Loucy (cell line): ENCODE results near the gene PTPN9.

ENCODE experiments used
- H2AFZ ChIP-seq: fragments of 200-600 bp; sonication (generic); 2 replicates; pipeline ENCODE4 v1.6.0; 2016; ENCODE audit warnings: antibody characterized with exemption, mild to moderate bottlenecking, low read length, moderate library complexity
- H3F3A ChIP-seq: fragments of 200-600 bp; 2 replicates; pipeline ENCODE4 v1.6.0; 2016; ENCODE audit warnings: antibody characterized with exemption, low read depth, mild to moderate bottlenecking
- H3K27me3 ChIP-seq: fragments of 200-600 bp; sonication (generic); 2 replicates; pipeline ENCODE4 v1.6.1; 2014; ENCODE audit warnings: low read length, mild to moderate bottlenecking; ENCODE audit not compliant: insufficient read depth, poor library complexity, severe bottlenecking
- H3K36me3 ChIP-seq: fragments of 200-600 bp; sonication (generic); 2 replicates; pipeline ENCODE4 v1.6.1; 2016; ENCODE audit warnings: low read length; ENCODE audit not compliant: insufficient read depth
- H3K4me1 ChIP-seq: fragments of 200-600 bp; sonication (generic); 2 replicates; pipeline ENCODE4 v1.5.1; 2014; ENCODE audit warnings: low read length, mild to moderate bottlenecking; ENCODE audit not compliant: insufficient read depth, poor library complexity, severe bottlenecking
- H3K4me2 ChIP-seq: fragments of 200-600 bp; sonication (generic); 2 replicates; pipeline ENCODE4 v1.6.0; 2014; ENCODE audit warnings: antibody characterized with exemption, low read length, low read depth, mild to moderate bottlenecking; ENCODE audit not compliant: poor library complexity, severe bottlenecking
- H3K4me3 ChIP-seq: fragments of 200-600 bp; sonication (generic); 2 replicates; pipeline ENCODE4 v1.5.1; 2014; ENCODE audit warnings: low read length, mild to moderate bottlenecking, mixed read lengths; ENCODE audit not compliant: poor library complexity, severe bottlenecking
- H3K79me2 ChIP-seq: fragments of 200-600 bp; sonication (generic); 2 replicates; pipeline ENCODE4 v1.6.1; 2014; ENCODE audit warnings: low read length; ENCODE audit not compliant: insufficient read depth
- H3K9ac ChIP-seq: fragments of 200-600 bp; sonication (generic); 2 replicates; pipeline ENCODE4 v1.6.0; 2014; ENCODE audit warnings: mild to moderate bottlenecking, low read depth, low read length, moderate library complexity; ENCODE audit not compliant: poor library complexity, severe bottlenecking
- H3K9me2 ChIP-seq: fragments of 200-600 bp; sonication (generic); replicated peaks from 2 replicates; pipeline ENCODE4 v1.6.1; 2016; ENCODE audit warnings: low read depth, low read length, mixed read lengths
- H3K9me3 ChIP-seq: fragments of 200-600 bp; sonication (generic); 2 replicates; pipeline ENCODE4 v1.6.1; 2014; ENCODE audit warnings: mild to moderate bottlenecking, antibody characterized with exemption, low read length, low read depth; ENCODE audit not compliant: insufficient read depth
- H4K20me1 ChIP-seq: fragments of 200-600 bp; sonication (generic); 2 replicates; pipeline ENCODE4 v1.6.0; 2014; ENCODE audit warnings: antibody characterized with exemption, low read length, mild to moderate bottlenecking; ENCODE audit not compliant: insufficient read depth, poor library complexity, severe bottlenecking
- EZH2phosphoT487 ChIP-seq: fragments of 200-600 bp; IDR thresholded peaks from 2 replicates; pipeline ENCODE4 v1.6.1; 2018; ENCODE audit warnings: antibody characterized with exemption, mild to moderate bottlenecking, moderate library complexity, borderline replicate concordance
- TF ChIP-seq, protein P1 (sequence below): fragments of 200-600 bp; sonication (generic); conservative IDR thresholded peaks from 2 replicates; pipeline ENCODE4 v1.5.1; 2014; ENCODE audit warnings: mild to moderate bottlenecking, antibody characterized with exemption, low read length

The PTPN9 gene

DNA sequence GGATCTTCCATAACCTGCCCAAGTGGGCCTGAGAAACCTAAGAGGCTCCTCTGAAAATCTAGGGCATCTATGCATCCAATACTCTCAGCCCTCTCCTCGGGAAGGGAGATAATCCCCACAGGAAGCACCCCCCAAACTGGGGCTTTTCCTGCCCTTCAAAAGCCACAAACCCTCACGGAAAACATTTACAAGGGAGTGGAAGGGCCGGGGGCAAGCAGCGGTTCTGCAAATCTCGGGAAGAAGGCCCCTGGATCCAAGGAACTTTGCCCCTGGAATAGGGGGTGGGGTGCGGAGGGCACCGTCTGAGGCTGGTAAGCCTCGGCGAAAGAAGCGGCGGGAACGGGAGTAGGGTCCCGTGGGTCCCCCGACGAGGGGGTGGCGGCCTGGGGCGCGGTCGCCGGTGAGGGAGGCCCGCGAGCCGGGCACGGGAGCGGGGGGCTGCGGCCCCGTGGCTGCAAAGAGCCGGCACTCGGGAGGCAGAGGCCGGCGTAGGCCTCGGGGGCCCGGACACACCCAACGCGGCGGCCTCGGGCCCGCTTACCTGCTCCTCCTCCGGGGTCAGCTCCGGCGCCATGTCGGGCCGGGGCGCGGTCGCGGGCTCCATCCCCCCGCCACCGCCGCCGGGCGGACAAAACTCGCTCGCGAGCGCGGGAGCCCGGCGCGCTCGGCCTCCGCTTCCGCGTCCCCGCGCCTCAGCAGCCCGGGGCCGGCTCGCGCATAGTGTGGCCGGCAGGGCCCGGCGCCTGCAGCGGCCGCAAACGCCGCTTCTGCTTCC lies 755 bp downstream of the PTPN9 start:
- Histone ChIP-seq H3F3A (no peaks in the 10 kb centered on the region), H4K20me1 (peaks cover 27% of the 10 kb centered on the region), H3K9ac (peak overlapping the region; percentile 97), H3K4me1 (peaks cover 34% of the 10 kb centered on the region), H2AFZ (peak overlapping the region; percentile 91), H3K4me2 (peak overlapping the region; percentile 92), H3K36me3 (no peaks in the 10 kb centered on the region), H3K4me3 (peak overlapping the region; percentile 99), H3K79me2 (peaks cover 54% of the 10 kb centered on the region), H3K27me3 (peaks cover 3% of the 10 kb centered on the region), H3K9me2 (no peaks in the 10 kb centered on the region), H3K9me3 (no peaks in the 10 kb centered on the region)
- TF ChIP-seq, protein P1, sequence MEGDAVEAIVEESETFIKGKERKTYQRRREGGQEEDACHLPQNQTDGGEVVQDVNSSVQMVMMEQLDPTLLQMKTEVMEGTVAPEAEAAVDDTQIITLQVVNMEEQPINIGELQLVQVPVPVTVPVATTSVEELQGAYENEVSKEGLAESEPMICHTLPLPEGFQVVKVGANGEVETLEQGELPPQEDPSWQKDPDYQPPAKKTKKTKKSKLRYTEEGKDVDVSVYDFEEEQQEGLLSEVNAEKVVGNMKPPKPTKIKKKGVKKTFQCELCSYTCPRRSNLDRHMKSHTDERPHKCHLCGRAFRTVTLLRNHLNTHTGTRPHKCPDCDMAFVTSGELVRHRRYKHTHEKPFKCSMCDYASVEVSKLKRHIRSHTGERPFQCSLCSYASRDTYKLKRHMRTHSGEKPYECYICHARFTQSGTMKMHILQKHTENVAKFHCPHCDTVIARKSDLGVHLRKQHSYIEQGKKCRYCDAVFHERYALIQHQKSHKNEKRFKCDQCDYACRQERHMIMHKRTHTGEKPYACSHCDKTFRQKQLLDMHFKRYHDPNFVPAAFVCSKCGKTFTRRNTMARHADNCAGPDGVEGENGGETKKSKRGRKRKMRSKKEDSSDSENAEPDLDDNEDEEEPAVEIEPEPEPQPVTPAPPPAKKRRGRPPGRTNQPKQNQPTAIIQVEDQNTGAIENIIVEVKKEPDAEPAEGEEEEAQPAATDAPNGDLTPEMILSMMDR, result no peak
- no peak for TF ChIP-seq EZH2phosphoT487

DNA sequence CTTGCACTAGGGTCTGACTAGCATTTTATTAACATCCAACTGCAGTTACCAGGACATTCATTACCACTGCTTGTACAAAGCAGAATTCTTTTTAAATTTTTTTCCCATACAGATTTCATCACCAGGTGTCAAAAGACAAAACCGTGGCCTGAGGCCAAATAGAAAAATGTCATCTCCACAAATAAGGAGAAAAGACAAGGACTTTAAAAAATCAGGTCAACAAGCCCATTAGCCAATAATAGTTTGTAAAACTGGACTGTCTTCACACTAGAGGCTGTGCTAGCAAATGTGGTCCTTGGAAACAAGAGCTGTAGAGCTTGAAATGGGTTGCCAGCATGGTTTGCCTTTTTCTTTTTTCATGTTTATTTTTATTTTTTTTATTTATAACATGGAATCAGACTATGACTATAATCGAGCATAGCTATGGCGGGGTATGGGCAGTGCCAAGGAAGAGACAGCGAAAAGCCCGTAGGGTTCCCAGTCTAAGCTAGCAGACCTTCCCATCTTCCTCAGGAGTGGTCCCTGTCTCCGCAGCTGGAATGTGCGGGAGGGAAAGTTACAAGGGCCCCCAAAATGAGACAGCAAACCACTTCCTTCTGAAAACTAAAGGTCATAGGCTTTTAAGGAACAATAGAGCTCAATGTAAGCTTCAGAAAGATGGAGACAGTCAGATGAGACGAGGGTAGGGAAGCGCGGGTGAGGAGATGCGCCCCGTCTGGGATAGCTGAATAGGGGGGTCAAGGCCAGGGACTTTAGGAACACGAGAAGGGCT lies 1.5 kb downstream of the PTPN9 start:
- H3K9me2 ChIP-seq, result no peaks in the 10 kb centered on the region
- peak overlapping the region; percentile 99 for H3K4me3 ChIP-seq
- peaks cover 3% of the 10 kb centered on the region for H3K27me3 ChIP-seq
- H2AFZ ChIP-seq, result peak overlapping the region; percentile 42
- peaks cover 62% of the 10 kb centered on the region for H3K79me2 ChIP-seq
- peaks cover 42% of the 10 kb centered on the region for H3K4me1 ChIP-seq
- peaks cover 35% of the 10 kb centered on the region for H4K20me1 ChIP-seq
- peak overlapping the region; percentile 92 for H3K4me2 ChIP-seq
- TF ChIP-seq, protein P1, result no peak
- TF ChIP-seq EZH2phosphoT487, result no peak
- no peaks in the 10 kb centered on the region for H3K9me3 ChIP-seq
- H3K9ac ChIP-seq, result peak overlapping the region; percentile 97
- H3K36me3 ChIP-seq, result no peaks in the 10 kb centered on the region
- no peaks in the 10 kb centered on the region for H3F3A ChIP-seq

DNA sequence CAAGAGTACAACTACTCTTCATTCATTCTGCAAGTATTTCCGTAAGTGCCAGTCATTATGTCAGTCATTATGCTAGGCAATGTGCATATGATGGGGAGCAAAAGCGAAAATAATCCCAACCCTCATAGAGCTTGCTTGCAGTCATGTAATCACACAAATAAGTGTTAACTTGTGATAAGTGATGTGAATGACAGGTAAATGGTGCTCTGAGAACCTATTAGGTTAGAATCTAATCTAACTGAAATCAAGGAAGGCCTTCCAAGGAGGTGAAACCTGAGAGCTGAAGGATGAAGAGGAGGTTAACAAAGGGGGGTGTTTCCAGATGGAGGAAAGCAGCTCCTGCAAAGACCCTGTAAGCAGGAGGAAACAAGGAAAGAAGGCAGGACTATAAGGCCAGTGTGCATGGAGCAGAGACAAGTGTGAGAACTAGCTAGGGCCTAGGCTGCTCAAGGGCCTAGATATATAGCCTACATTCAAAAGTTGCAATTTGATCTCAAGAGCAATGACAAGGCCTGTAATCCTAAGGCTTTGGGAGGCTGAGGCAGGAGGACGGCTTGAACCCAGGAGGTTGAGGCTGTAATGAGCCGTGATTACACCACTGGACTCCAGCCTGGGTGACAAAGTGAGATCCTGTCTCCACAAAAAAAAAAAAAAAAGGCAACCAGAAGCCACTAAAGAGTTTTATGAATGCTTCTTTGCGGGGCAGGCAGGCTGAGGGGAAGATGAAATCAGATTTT lies 5.3 kb downstream of the PTPN9 start:
- H3K4me1 ChIP-seq, result peaks cover 48% of the 10 kb centered on the region
- no peak overlapping the region for H2AFZ ChIP-seq
- H3K4me3 ChIP-seq, result peak overlapping the region; percentile 54
- H3K9ac ChIP-seq, result peak overlapping the region; percentile 26
- H3K9me2 ChIP-seq, result no peaks in the 10 kb centered on the region
- H3F3A ChIP-seq, result no peaks in the 10 kb centered on the region
- peak overlapping the region; percentile 69 for H3K4me2 ChIP-seq
- H3K79me2 ChIP-seq, result peaks cover 96% of the 10 kb centered on the region
- H3K27me3 ChIP-seq, result peaks cover 3% of the 10 kb centered on the region
- no peaks in the 10 kb centered on the region for H3K9me3 ChIP-seq
- no peaks in the 10 kb centered on the region for H3K36me3 ChIP-seq
- peaks cover 41% of the 10 kb centered on the region for H4K20me1 ChIP-seq
- TF ChIP-seq, protein P1, result no peak
- no peak for TF ChIP-seq EZH2phosphoT487
